ENCODE data around the gene SSX3.
"Not testable (repeated sequence)": the region's sequence is repeated elsewhere in the genome, so short reads cannot be mapped to it uniquely, and the experiment has no call there.

The SSX3 gene

GRCh38 chrX:48370408-48370807, 13.9 kb upstream of the SSX3 start:
- not testable (repeated sequence) for H3K27me3 ChIP-seq (ENCODE audit: control insufficient read depth in 1 of 2, insufficient read depth in 1 of 2, low read length in 2 of 2); H4K91ac ChIP-seq (ENCODE audit: low read length); H3K18ac ChIP-seq (ENCODE audit: low read depth in 1 of 2, low read length in 2 of 2); H3K4me2 ChIP-seq (ENCODE audit: low read length, poor library complexity, severe bottlenecking); H3K36me3 ChIP-seq (ENCODE audit: control insufficient read depth in 1 of 2, insufficient read depth in 2 of 2, low read depth in 1 of 2, low read length in 2 of 2); H2BK15ac ChIP-seq (ENCODE audit: low read depth, poor library complexity, severe bottlenecking); H3K79me1 ChIP-seq (replicated peaks; ENCODE audit: low read length, poor library complexity, severe bottlenecking); H4K8ac ChIP-seq (ENCODE audit: low read length); DNase-seq; H2AK5ac ChIP-seq (ENCODE audit: low read length, severe bottlenecking); H3K9me3 ChIP-seq (ENCODE audit: control insufficient read depth, low read length); H3K27ac ChIP-seq (ENCODE audit: low read length, poor library complexity, severe bottlenecking); H3K4me3 ChIP-seq (ENCODE audit: insufficient read depth in 1 of 2, low read depth in 1 of 2, low read length in 2 of 2); H3K23ac ChIP-seq (ENCODE audit: low read length in 2 of 2); H2BK120ac ChIP-seq (ENCODE audit: low read depth, low read length); H2AFZ ChIP-seq (ENCODE audit: low read depth, low read length); H3K4ac ChIP-seq (ENCODE audit: low read depth in 1 of 2, low read length in 2 of 2); H2BK5ac ChIP-seq (ENCODE audit: low read depth, low read length, poor library complexity, severe bottlenecking); H3K4me1 ChIP-seq (ENCODE audit: control insufficient read depth, insufficient read depth, low read depth, low read length); H3K14ac ChIP-seq (ENCODE audit: low read length in 2 of 2); H2BK12ac ChIP-seq (ENCODE audit: low read length in 2 of 2); H3K9ac ChIP-seq (ENCODE audit: low read length)
- no CpG with 5 or more reads among the region's 8 CpGs for WGBS

GRCh38 chrX:48367717-48368408, 11.4 kb upstream of the SSX3 start:
- H2BK5ac ChIP-seq (ENCODE audit: low read depth, low read length, poor library complexity, severe bottlenecking); DNase-seq; H3K4me3 ChIP-seq (ENCODE audit: insufficient read depth in 1 of 2, low read depth in 1 of 2, low read length in 2 of 2); H4K91ac ChIP-seq (ENCODE audit: low read length); H2BK120ac ChIP-seq (ENCODE audit: low read depth, low read length); H3K27me3 ChIP-seq (ENCODE audit: control insufficient read depth in 1 of 2, insufficient read depth in 1 of 2, low read length in 2 of 2); H3K14ac ChIP-seq (ENCODE audit: low read length in 2 of 2); H2BK12ac ChIP-seq (ENCODE audit: low read length in 2 of 2); H3K27ac ChIP-seq (ENCODE audit: low read length, poor library complexity, severe bottlenecking); H3K4ac ChIP-seq (ENCODE audit: low read depth in 1 of 2, low read length in 2 of 2); H3K4me2 ChIP-seq (ENCODE audit: low read length, poor library complexity, severe bottlenecking); H3K23ac ChIP-seq (ENCODE audit: low read length in 2 of 2); H3K4me1 ChIP-seq (ENCODE audit: control insufficient read depth, insufficient read depth, low read depth, low read length); H2BK15ac ChIP-seq (ENCODE audit: low read depth, poor library complexity, severe bottlenecking); H4K8ac ChIP-seq (ENCODE audit: low read length); H3K36me3 ChIP-seq (ENCODE audit: control insufficient read depth in 1 of 2, insufficient read depth in 2 of 2, low read depth in 1 of 2, low read length in 2 of 2); H3K79me1 ChIP-seq (replicated peaks; ENCODE audit: low read length, poor library complexity, severe bottlenecking); H3K18ac ChIP-seq (ENCODE audit: low read depth in 1 of 2, low read length in 2 of 2); H2AK5ac ChIP-seq (ENCODE audit: low read length, severe bottlenecking); H3K9me3 ChIP-seq (ENCODE audit: control insufficient read depth, low read length); H2AFZ ChIP-seq (ENCODE audit: low read depth, low read length); H3K9ac ChIP-seq (ENCODE audit: low read length): not testable (repeated sequence)
- WGBS = no CpG with 5 or more reads among the region's 12 CpGs

GRCh38 chrX:48359281-48359680, 2.8 kb upstream of the SSX3 start:
- H3K36me3 ChIP-seq (ENCODE audit: control insufficient read depth in 1 of 2, insufficient read depth in 2 of 2, low read depth in 1 of 2, low read length in 2 of 2); DNase-seq; H3K9ac ChIP-seq (ENCODE audit: low read length); H2BK15ac ChIP-seq (ENCODE audit: low read depth, poor library complexity, severe bottlenecking); H3K4me3 ChIP-seq (ENCODE audit: insufficient read depth in 1 of 2, low read depth in 1 of 2, low read length in 2 of 2); H2AFZ ChIP-seq (ENCODE audit: low read depth, low read length); H4K8ac ChIP-seq (ENCODE audit: low read length); H3K14ac ChIP-seq (ENCODE audit: low read length in 2 of 2); H3K4me1 ChIP-seq (ENCODE audit: control insufficient read depth, insufficient read depth, low read depth, low read length); H3K4me2 ChIP-seq (ENCODE audit: low read length, poor library complexity, severe bottlenecking); H3K27me3 ChIP-seq (ENCODE audit: control insufficient read depth in 1 of 2, insufficient read depth in 1 of 2, low read length in 2 of 2); H3K79me1 ChIP-seq (replicated peaks; ENCODE audit: low read length, poor library complexity, severe bottlenecking); H3K23ac ChIP-seq (ENCODE audit: low read length in 2 of 2); H4K91ac ChIP-seq (ENCODE audit: low read length); H3K4ac ChIP-seq (ENCODE audit: low read depth in 1 of 2, low read length in 2 of 2); H2BK120ac ChIP-seq (ENCODE audit: low read depth, low read length); H2BK12ac ChIP-seq (ENCODE audit: low read length in 2 of 2); H2BK5ac ChIP-seq (ENCODE audit: low read depth, low read length, poor library complexity, severe bottlenecking); H3K18ac ChIP-seq (ENCODE audit: low read depth in 1 of 2, low read length in 2 of 2); H3K27ac ChIP-seq (ENCODE audit: low read length, poor library complexity, severe bottlenecking); H2AK5ac ChIP-seq (ENCODE audit: low read length, severe bottlenecking); H3K9me3 ChIP-seq (ENCODE audit: control insufficient read depth, low read length): not testable (repeated sequence)
- 81% methylated on average over 2 of the region's 6 CpGs for WGBS

GRCh38 chrX:48357681-48358080, 1.2 kb upstream of the SSX3 start:
- H3K4me2 ChIP-seq (ENCODE audit: low read length, poor library complexity, severe bottlenecking) = no peak overlapping the region
- no peak overlapping the region for H3K18ac ChIP-seq (ENCODE audit: low read depth in 1 of 2, low read length in 2 of 2)
- H3K14ac ChIP-seq (ENCODE audit: low read length in 2 of 2) = no peak overlapping the region
- H2BK5ac ChIP-seq (ENCODE audit: low read depth, low read length, poor library complexity, severe bottlenecking) = no peak overlapping the region
- H2BK12ac ChIP-seq (ENCODE audit: low read length in 2 of 2) = no peak overlapping the region
- no peak overlapping the region for H3K23ac ChIP-seq (ENCODE audit: low read length in 2 of 2)
- no peak overlapping the region for H2BK120ac ChIP-seq (ENCODE audit: low read depth, low read length)
- H3K36me3 ChIP-seq (ENCODE audit: control insufficient read depth in 1 of 2, insufficient read depth in 2 of 2, low read depth in 1 of 2, low read length in 2 of 2) = no peaks in the 10 kb centered on the region
- H2BK15ac ChIP-seq (ENCODE audit: low read depth, poor library complexity, severe bottlenecking) = no peak overlapping the region
- WGBS = 82% methylated on average over 5 of the region's 8 CpGs
- H4K91ac ChIP-seq (ENCODE audit: low read length) = no peak overlapping the region
- DNase-seq = no peak
- H3K4me1 ChIP-seq (ENCODE audit: control insufficient read depth, insufficient read depth, low read depth, low read length) = no peaks in the 10 kb centered on the region
- no peak overlapping the region for H2AK5ac ChIP-seq (ENCODE audit: low read length, severe bottlenecking)
- H2AFZ ChIP-seq (ENCODE audit: low read depth, low read length) = no peak overlapping the region
- H3K27ac ChIP-seq (ENCODE audit: low read length, poor library complexity, severe bottlenecking) = no peak overlapping the region
- no peak overlapping the region for H3K9ac ChIP-seq (ENCODE audit: low read length)
- H4K8ac ChIP-seq (ENCODE audit: low read length) = no peak overlapping the region
- H3K4ac ChIP-seq (ENCODE audit: low read depth in 1 of 2, low read length in 2 of 2) = no peak overlapping the region
- no peaks in the 10 kb centered on the region for H3K79me1 ChIP-seq (replicated peaks; ENCODE audit: low read length, poor library complexity, severe bottlenecking)
- H3K9me3 ChIP-seq (ENCODE audit: control insufficient read depth, low read length) = no peaks in the 10 kb centered on the region
- H3K4me3 ChIP-seq (ENCODE audit: insufficient read depth in 1 of 2, low read depth in 1 of 2, low read length in 2 of 2) = no peak overlapping the region
- H3K27me3 ChIP-seq (ENCODE audit: control insufficient read depth in 1 of 2, insufficient read depth in 1 of 2, low read length in 2 of 2) = no peaks in the 10 kb centered on the region

All from mesenchymal stem cell (in vitro differentiated cells and primary cell).